ENCODE results near the gene ARHGAP33. TPM values are rescaled to one million over a fixed set of nuclear protein-coding genes. Genes with fewer than 3 reads are reported as not detected.

Gene ARHGAP33
- total RNA-seq, 1 donor from 2014 or later = 46.3 TPM

DNA sequence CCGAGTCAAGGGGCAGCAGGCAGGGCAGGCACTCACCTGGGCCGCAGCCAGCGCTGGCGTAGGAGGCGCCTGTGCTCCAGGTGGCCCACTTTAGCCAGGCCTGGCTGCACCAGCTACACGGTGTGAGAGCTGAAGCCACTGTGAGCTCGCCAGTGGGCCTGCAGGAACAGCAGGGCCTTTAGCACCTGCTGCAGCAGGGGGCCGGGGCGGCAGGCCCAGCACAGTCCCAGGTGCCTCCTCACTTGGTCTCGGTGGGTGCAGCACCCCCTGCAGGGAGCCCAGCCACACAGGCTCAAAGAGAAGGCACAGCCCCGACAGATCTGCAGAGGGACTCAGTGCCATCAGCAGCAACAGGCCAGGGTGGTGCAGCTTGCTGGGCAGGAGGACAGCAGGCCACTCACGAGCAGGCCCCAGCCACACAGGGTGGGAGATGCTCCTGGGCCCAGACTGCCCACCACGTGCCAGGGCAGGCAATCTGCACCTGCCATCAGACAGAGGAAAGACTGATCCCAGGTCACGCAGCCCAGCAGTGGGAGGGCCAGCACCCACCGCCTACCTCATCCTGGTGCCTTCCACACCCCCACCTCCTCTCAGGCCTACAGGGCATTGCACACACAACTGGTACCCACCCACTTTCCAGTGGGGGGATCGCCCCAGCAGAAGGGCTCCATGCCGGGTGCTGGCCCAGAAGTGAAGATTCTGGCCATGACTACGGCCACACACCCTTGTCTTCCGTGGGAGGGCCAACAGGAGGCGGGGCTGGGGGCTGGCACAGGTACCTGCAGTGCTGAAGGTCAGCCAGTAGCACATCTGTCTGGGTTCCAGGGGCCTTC is 15.8 kb downstream of the ARHGAP33 start:
- no peaks in the 10 kb centered on the region for H3K36me3 Mint-ChIP-seq (ENCODE audit: insufficient read depth)
- TF ChIP-seq CTCF (IDR thresholded peaks at IDR 0.05; ENCODE audit: unreplicated experiment) = peak; percentile 38
- DNase-seq (ENCODE audit: low spot score, unreplicated experiment) = no peak
- H3K4me1 Mint-ChIP-seq (ENCODE audit: low read depth) = no peaks in the 10 kb centered on the region
- H3K27me3 Mint-ChIP-seq = peaks cover 12% of the 10 kb centered on the region
- H3K4me3 Mint-ChIP-seq (ENCODE audit: low read depth) = no peak overlapping the region
- no peaks in the 10 kb centered on the region for H3K9me3 Mint-ChIP-seq (ENCODE audit: low read depth)
- no peak overlapping the region for H3K27ac Mint-ChIP-seq

- H3K27ac Mint-ChIP-seq = no peak overlapping the region
- H3K4me1 Mint-ChIP-seq (ENCODE audit: low read depth) = no peaks in the 10 kb centered on the region
- DNase-seq (ENCODE audit: low spot score, unreplicated experiment) = no peak
- H3K27me3 Mint-ChIP-seq = peaks cover 18% of the 10 kb centered on the region
- H3K4me3 Mint-ChIP-seq (ENCODE audit: low read depth) = no peak overlapping the region
- H3K9me3 Mint-ChIP-seq (ENCODE audit: low read depth) = no peaks in the 10 kb centered on the region
- TF ChIP-seq CTCF (IDR thresholded peaks at IDR 0.05; ENCODE audit: unreplicated experiment) = no peak
- no peaks in the 10 kb centered on the region for H3K36me3 Mint-ChIP-seq (ENCODE audit: insufficient read depth)
These were observed 16.5 kb downstream of the ARHGAP33 start for GRCh38 chr19:35791814-35792279.

DNA sequence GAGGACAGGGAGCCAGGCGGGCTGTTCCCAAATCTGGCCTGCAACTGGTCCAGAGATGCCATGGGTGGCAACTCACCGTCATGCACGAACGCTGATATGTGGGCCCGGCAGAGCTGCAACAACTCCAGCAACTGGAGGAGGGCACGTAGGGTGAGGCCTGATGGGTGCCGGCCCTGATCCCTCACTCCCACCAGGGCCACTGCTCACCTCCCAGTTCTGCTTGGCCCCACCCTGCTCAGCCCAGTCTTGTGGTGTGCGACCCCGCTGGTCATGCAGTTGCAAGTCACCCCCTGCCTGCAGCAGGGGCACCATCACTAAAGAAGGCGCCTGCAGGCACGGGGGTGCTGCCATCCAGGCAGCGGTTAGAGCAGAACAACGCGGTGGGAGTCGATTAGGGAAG is 16.9 kb downstream of the ARHGAP33 start:
- Mint-ChIP-seq H3K27ac (no peak overlapping the region), H3K4me3 (ENCODE audit: low read depth) (no peak overlapping the region), H3K4me1 (ENCODE audit: low read depth) (no peaks in the 10 kb centered on the region), H3K27me3 (peaks cover 23% of the 10 kb centered on the region), H3K36me3 (ENCODE audit: insufficient read depth) (no peaks in the 10 kb centered on the region), H3K9me3 (ENCODE audit: low read depth) (no peaks in the 10 kb centered on the region)
- no peak for DNase-seq (ENCODE audit: low spot score, unreplicated experiment)
- TF ChIP-seq CTCF (IDR thresholded peaks at IDR 0.05; ENCODE audit: unreplicated experiment) = no peak

DNA sequence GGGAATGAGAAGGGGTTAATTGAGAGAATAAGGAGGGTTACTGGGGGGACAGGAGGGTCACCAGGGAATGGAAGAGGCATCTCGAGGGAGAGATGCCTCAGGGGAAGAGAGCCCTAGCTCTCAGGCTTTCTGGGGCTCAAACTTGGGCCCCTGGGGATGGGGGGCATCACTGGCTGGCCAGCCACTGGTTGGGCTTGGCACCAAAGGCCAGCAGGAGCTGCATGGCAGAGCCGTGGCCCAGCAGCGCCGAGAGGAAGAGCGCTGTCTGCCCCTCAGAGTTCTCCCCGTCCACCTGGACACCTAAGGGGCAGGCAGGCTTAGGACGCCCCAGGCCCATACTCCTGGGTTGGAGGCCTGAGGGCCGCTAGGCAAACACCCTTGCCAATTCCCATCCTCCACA is 17.5 kb downstream of the ARHGAP33 start:
- H3K4me3 Mint-ChIP-seq (ENCODE audit: low read depth) = no peak overlapping the region

More for the DNA sequence above, 17.5 kb downstream of the ARHGAP33 start:
- no peak for TF ChIP-seq CTCF (IDR thresholded peaks at IDR 0.05; ENCODE audit: unreplicated experiment)
- DNase-seq (ENCODE audit: low spot score, unreplicated experiment) = no peak
- no peak overlapping the region for H3K27ac Mint-ChIP-seq
- no peaks in the 10 kb centered on the region for H3K4me1 Mint-ChIP-seq (ENCODE audit: low read depth)
- H3K27me3 Mint-ChIP-seq = peaks cover 27% of the 10 kb centered on the region
- no peaks in the 10 kb centered on the region for H3K36me3 Mint-ChIP-seq (ENCODE audit: insufficient read depth)
- H3K9me3 Mint-ChIP-seq (ENCODE audit: low read depth) = no peaks in the 10 kb centered on the region

Measured in progenitor cell of endocrine pancreas (in vitro differentiated cells).